Measurements from ENCODE around the gene EXOC4.

- TF ChIP-seq CTCF (IDR thresholded peaks at IDR 0.05; ENCODE audit: extremely low read depth in 1 of 2, insufficient read depth in 1 of 2, low read depth in 1 of 2, low read length in 2 of 2) (no peak), POLR2AphosphoS5 (IDR thresholded peaks at IDR 0.05; ENCODE audit: insufficient read depth, low read depth, low read length) (no peak), POLR2A (IDR thresholded peaks at IDR 0.05; ENCODE audit: low read depth, low read length) (no peak), MYC (IDR thresholded peaks at IDR 0.05; ENCODE audit: low read depth, low read length) (no peak), EZH2 (IDR thresholded peaks at IDR 0.05; ENCODE audit: borderline replicate concordance, low read depth, low read length, severe bottlenecking) (no peak), FOS (IDR thresholded peaks at IDR 0.05; ENCODE audit: borderline replicate concordance, insufficient read depth, low read length) (no peak), GATA2 (IDR thresholded peaks at IDR 0.05; ENCODE audit: insufficient read depth, insufficient read length, low read depth, low read length) (no peak), JUN (IDR thresholded peaks at IDR 0.05; ENCODE audit: borderline replicate concordance, insufficient read depth, insufficient read length, low read depth) (no peak), MAX (IDR thresholded peaks at IDR 0.05; ENCODE audit: insufficient read depth, insufficient read length) (no peak)
Observed at GRCh38 chr7:133780912-133781311, 528.0 kb downstream of the EXOC4 start.
